HepG2 (cell line): ENCODE results near the gene SYNJ2. TPM values are rescaled to one million over a fixed set of nuclear protein-coding genes. Genes with fewer than 3 reads are reported as not detected.

Source experiments
- AGO1 ChIP-seq: fragments of 200-400 bp; formaldehyde crosslinking; IDR thresholded peaks from 2 replicates; pipeline ENCODE4 v1.6.1; 2017; ENCODE audit warnings: mild to moderate bottlenecking, low read depth, low read length, moderate library complexity; ENCODE audit not compliant: poor library complexity, severe bottlenecking
- DMAP1 ChIP-seq: IDR thresholded peaks from 2 replicates; pipeline ENCODE4 v1.6.1; 2016
- KDM2A ChIP-seq: sonication (generic); formaldehyde crosslinking; IDR thresholded peaks from 2 replicates; pipeline ENCODE4 v1.4.0; 2020; ENCODE audit warnings: low read depth, missing genetic modification reagents, borderline replicate concordance
- MYC ChIP-seq: sonication (generic); formaldehyde crosslinking; IDR thresholded peaks from 2 replicates; pipeline ENCODE4 v1.9.0; 2021; ENCODE audit warnings: missing genetic modification reagents, borderline replicate concordance
- RBAK ChIP-seq: sonication (generic); formaldehyde crosslinking; IDR thresholded peaks from 2 replicates; pipeline ENCODE4 v1.5.1; 2020; ENCODE audit warnings: mild to moderate bottlenecking, missing genetic modification reagents
- TBP ChIP-seq: sonication (generic); formaldehyde crosslinking; IDR thresholded peaks from 2 replicates; pipeline ENCODE4 v1.5.0; 2020; ENCODE audit warnings: missing genetic modification reagents
- TCF12 ChIP-seq, 2 experiments: fragments of 450-650 bp in 1 of 2; sonication (generic) in 1 of 2; formaldehyde crosslinking in 1 of 2; IDR thresholded peaks; 2 replicates each; pipeline versions ENCODE4 v1.6.1 to v1.8.0; 2017 to 2022; ENCODE audit warnings: antibody characterized with exemption in 1 of 2, mild to moderate bottlenecking in 1 of 2, missing genetic modification reagents in 1 of 2, moderate library complexity in 1 of 2
- THYN1 ChIP-seq: sonication (generic); formaldehyde crosslinking; IDR thresholded peaks from 2 replicates; pipeline ENCODE4 v1.8.1; 2023; ENCODE audit warnings: low read depth, mild to moderate bottlenecking, moderate library complexity, missing genetic modification reagents, borderline replicate concordance
- XRCC5 ChIP-seq: fragments of 200-400 bp; formaldehyde crosslinking; optimal IDR thresholded peaks from 2 replicates; pipeline ENCODE3; 2017; ENCODE audit warnings: mild to moderate bottlenecking, low read length
- ZNF605 ChIP-seq: sonication (generic); formaldehyde crosslinking; IDR thresholded peaks from 2 replicates; pipeline ENCODE4 v1.8.0; 2022; ENCODE audit warnings: mild to moderate bottlenecking, missing genetic modification reagents
- polyA plus RNA-seq, 8 experiments: library from polyadenylated mRNA; depleted of rRNA in 3 of 8; stranded (reverse) in 7 of 8; unstranded in 1 of 8; fragments of >200 nt; fragmentation: Illumina TruSeq in 4 of 8; extraction: Trizol in 4 of 8; gene quantifications; 2 replicates each; pipeline versions ENCODE4 v1.2.1 to v1.2.3, GENCODE V29; 2011 to 2016; ENCODE audit warnings: low read depth in 4 of 8, missing spikeins in 1 of 8, mixed read lengths in 1 of 8; ENCODE audit not compliant: insufficient read depth in 1 of 8
- total RNA-seq, 5 experiments: library from RNA; depleted of rRNA; stranded (reverse); fragments of >200 nt; fragmentation: Illumina TruSeq; extraction: Trizol; gene quantifications; 2 replicates each; pipeline ENCODE4 v1.2.3, GENCODE V29; 2016; ENCODE audit warnings: low read depth in 1 of 5
- TF ChIP-seq, protein P1 (sequence below): sonication (generic); formaldehyde crosslinking; conservative IDR thresholded peaks from 2 replicates; pipeline ENCODE4 v1.8.0; 2022; ENCODE audit warnings: mild to moderate bottlenecking, moderate library complexity, missing genetic modification reagents
- TF ChIP-seq, protein P2 (sequence below): sonication (generic); formaldehyde crosslinking; IDR thresholded peaks from 2 replicates; pipeline ENCODE4 v1.4.0; 2020; ENCODE audit warnings: mild to moderate bottlenecking, missing genetic modification reagents
- TF ChIP-seq, protein P3 (sequence below): sonication (generic); formaldehyde crosslinking; IDR thresholded peaks from 2 replicates; pipeline ENCODE4 v1.5.0; 2020; ENCODE audit warnings: missing genetic modification reagents
- TF ChIP-seq, protein P4 (sequence below): sonication (generic); formaldehyde crosslinking; IDR thresholded peaks from 2 replicates; pipeline ENCODE4 v1.4.0; 2020; ENCODE audit warnings: mild to moderate bottlenecking, missing genetic modification reagents
- TF ChIP-seq, protein P5 (sequence below): sonication (generic); formaldehyde crosslinking; conservative IDR thresholded peaks from 2 replicates; pipeline ENCODE4 v1.5.0; 2020; ENCODE audit warnings: missing genetic modification reagents

Gene SYNJ2
- total and polyA plus RNA-seq, 2 of the 13 experiments (the other 11 are each of a cell fraction or from before 2014, with no cell fraction given): 39.1 to 57.6 TPM

DNA sequence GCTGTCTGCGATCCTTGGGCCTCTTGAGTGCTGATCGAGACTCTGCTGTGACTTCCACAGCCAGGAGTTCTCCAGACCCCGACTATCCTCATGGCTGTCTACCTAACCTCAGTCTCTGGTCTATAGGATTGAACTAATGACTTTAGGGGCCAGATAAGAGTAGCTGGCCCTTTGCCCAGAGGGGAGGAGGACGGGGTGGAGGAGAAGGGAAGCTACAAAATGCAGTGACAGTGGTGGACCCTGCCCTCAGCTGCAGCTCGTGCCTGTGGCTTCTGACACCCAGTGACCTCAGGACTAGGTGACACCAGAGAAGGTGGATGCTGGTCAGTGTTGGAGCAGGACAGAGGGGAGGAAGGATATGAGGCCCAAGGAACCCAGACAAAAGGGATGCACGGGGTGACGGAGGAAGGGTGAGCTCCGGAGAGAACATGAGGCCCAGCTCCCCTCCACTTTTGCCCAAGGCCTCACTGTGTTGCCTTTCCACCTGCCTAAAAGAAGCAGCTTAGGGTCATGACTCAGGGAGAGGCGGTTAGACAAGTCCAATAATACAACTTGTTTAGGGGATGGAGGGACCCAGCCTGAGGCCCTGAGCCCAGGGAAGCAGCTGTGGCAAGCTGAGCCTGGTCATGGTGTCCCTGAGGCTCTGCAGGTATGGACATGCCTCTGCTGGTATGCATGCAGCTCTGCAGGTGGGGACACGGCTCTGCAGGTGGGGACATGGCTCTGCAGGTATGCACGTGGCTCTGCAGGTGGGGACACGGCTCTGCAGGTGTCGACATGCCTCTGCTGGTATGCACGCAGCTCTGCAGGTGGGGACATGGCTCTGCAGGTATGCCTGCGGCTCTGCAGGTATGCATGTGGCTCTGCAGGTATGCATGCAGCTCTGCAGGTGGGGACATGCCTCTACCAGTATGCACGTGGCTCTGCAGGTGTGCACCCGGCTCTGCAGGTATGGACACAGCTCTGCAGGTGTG lies 67.7 kb downstream of the SYNJ2 start (continued):
- TF ChIP-seq, protein P1, sequence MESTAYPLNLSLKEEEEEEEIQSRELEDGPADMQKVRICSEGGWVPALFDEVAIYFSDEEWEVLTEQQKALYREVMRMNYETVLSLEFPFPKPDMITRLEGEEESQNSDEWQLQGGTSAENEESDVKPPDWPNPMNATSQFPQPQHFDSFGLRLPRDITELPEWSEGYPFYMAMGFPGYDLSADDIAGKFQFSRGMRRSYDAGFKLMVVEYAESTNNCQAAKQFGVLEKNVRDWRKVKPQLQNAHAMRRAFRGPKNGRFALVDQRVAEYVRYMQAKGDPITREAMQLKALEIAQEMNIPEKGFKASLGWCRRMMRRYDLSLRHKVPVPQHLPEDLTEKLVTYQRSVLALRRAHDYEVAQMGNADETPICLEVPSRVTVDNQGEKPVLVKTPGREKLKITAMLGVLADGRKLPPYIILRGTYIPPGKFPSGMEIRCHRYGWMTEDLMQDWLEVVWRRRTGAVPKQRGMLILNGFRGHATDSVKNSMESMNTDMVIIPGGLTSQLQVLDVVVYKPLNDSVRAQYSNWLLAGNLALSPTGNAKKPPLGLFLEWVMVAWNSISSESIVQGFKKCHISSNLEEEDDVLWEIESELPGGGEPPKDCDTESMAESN: peak; percentile 15; the same call in 1 of the 2 replicates
- TF ChIP-seq, protein P2, sequence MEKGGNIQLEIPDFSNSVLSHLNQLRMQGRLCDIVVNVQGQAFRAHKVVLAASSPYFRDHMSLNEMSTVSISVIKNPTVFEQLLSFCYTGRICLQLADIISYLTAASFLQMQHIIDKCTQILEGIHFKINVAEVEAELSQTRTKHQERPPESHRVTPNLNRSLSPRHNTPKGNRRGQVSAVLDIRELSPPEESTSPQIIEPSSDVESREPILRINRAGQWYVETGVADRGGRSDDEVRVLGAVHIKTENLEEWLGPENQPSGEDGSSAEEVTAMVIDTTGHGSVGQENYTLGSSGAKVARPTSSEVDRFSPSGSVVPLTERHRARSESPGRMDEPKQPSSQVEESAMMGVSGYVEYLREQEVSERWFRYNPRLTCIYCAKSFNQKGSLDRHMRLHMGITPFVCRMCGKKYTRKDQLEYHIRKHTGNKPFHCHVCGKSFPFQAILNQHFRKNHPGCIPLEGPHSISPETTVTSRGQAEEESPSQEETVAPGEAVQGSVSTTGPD (CRISPR knock-in tag): no peak
- TF ChIP-seq KDM2A (CRISPR knock-in tag): 0 out of 2 replicates have a peak, but pooled peaks have one; percentile 6
- peak; percentile 45; the same call in 1 of the 2 replicates for TF ChIP-seq DMAP1 (CRISPR knock-in tag)
- peak; percentile 68 for TF ChIP-seq XRCC5
- TF ChIP-seq TBP (CRISPR knock-in tag): no peak
- TF ChIP-seq TCF12 (IDR thresholded peaks at IDR 0.05): no peak
- TF ChIP-seq TCF12 (CRISPR knock-in tag; IDR thresholded peaks at IDR 0.05): no peak
- TF ChIP-seq MYC (CRISPR knock-in tag): peak; percentile 84; the same call in 1 of the 2 replicates
- TF ChIP-seq, protein P3, sequence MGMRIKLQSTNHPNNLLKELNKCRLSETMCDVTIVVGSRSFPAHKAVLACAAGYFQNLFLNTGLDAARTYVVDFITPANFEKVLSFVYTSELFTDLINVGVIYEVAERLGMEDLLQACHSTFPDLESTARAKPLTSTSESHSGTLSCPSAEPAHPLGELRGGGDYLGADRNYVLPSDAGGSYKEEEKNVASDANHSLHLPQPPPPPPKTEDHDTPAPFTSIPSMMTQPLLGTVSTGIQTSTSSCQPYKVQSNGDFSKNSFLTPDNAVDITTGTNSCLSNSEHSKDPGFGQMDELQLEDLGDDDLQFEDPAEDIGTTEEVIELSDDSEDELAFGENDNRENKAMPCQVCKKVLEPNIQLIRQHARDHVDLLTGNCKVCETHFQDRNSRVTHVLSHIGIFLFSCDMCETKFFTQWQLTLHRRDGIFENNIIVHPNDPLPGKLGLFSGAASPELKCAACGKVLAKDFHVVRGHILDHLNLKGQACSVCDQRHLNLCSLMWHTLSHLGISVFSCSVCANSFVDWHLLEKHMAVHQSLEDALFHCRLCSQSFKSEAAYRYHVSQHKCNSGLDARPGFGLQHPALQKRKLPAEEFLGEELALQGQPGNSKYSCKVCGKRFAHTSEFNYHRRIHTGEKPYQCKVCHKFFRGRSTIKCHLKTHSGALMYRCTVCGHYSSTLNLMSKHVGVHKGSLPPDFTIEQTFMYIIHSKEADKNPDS (CRISPR knock-in tag): no peak
- no peak for TF ChIP-seq AGO1
- TF ChIP-seq, protein P4, sequence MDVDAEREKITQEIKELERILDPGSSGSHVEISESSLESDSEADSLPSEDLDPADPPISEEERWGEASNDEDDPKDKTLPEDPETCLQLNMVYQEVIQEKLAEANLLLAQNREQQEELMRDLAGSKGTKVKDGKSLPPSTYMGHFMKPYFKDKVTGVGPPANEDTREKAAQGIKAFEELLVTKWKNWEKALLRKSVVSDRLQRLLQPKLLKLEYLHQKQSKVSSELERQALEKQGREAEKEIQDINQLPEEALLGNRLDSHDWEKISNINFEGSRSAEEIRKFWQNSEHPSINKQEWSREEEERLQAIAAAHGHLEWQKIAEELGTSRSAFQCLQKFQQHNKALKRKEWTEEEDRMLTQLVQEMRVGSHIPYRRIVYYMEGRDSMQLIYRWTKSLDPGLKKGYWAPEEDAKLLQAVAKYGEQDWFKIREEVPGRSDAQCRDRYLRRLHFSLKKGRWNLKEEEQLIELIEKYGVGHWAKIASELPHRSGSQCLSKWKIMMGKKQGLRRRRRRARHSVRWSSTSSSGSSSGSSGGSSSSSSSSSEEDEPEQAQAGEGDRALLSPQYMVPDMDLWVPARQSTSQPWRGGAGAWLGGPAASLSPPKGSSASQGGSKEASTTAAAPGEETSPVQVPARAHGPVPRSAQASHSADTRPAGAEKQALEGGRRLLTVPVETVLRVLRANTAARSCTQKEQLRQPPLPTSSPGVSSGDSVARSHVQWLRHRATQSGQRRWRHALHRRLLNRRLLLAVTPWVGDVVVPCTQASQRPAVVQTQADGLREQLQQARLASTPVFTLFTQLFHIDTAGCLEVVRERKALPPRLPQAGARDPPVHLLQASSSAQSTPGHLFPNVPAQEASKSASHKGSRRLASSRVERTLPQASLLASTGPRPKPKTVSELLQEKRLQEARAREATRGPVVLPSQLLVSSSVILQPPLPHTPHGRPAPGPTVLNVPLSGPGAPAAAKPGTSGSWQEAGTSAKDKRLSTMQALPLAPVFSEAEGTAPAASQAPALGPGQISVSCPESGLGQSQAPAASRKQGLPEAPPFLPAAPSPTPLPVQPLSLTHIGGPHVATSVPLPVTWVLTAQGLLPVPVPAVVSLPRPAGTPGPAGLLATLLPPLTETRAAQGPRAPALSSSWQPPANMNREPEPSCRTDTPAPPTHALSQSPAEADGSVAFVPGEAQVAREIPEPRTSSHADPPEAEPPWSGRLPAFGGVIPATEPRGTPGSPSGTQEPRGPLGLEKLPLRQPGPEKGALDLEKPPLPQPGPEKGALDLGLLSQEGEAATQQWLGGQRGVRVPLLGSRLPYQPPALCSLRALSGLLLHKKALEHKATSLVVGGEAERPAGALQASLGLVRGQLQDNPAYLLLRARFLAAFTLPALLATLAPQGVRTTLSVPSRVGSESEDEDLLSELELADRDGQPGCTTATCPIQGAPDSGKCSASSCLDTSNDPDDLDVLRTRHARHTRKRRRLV (CRISPR knock-in tag): no peak
- TF ChIP-seq THYN1 (CRISPR knock-in tag): no peak
- no peak for TF ChIP-seq RBAK (CRISPR knock-in tag)
- no peak for TF ChIP-seq ZNF605 (CRISPR knock-in tag)
- TF ChIP-seq, protein P5, sequence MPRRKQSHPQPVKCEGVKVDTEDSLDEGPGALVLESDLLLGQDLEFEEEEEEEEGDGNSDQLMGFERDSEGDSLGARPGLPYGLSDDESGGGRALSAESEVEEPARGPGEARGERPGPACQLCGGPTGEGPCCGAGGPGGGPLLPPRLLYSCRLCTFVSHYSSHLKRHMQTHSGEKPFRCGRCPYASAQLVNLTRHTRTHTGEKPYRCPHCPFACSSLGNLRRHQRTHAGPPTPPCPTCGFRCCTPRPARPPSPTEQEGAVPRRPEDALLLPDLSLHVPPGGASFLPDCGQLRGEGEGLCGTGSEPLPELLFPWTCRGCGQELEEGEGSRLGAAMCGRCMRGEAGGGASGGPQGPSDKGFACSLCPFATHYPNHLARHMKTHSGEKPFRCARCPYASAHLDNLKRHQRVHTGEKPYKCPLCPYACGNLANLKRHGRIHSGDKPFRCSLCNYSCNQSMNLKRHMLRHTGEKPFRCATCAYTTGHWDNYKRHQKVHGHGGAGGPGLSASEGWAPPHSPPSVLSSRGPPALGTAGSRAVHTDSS (CRISPR knock-in tag): no peak
